Measurements from ENCODE around the gene TPD52L2. TPM values are rescaled to one million over a fixed set of nuclear protein-coding genes. Genes with fewer than 3 reads are reported as not detected.
A peak's percentile ranks its signal among the peaks of the same experiment; 100 is the strongest.

TPD52L2 gene
- polyA plus RNA-seq, 3 donors, result 137 to 167 (median 144) TPM

DNA sequence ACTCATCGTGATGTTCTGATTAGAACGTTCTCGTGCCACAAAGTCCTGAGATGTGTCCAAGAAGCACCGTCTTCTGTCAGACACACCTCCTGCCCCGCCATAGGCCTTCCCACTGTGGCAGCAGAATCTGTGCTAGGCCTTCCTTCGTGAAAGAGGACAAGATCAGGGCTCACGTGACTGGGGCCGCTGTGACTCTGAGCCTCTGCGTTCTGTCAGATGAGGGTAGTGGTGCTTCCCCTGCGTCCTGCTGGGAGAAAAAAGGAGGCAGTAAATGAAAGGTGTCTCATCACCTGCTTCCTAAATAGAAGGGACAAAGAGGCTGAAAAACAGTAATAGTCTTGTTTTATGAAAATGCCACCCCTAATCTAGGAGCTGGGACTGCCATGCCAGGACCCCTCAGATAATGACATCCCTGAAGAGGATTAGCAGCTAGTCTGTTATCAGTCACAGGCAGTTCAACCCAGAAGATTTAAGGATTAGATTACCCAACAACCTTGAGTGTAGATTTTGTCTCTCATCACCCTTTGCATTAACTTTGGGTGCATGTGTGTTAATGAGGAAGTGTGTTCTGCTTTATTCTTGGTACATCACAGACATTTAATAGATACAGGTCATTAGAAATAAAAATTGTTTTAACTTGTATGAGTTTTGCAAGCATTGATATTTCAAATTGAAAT, 34.0 kb downstream of the TPD52L2 start:
- Mint-ChIP-seq H3K4me1 (peaks cover 84% of the 10 kb centered on the region), H3K27ac (peak overlapping the region; percentile 91 to 99 (median 98))
- 47% methylated on average over 9 of the region's 10 CpGs for WGBS (ENCODE audit: insufficient coverage)

GRCh38 chr20:63900413-63900812, 35.3 kb downstream of the TPD52L2 start:
- peak overlapping the region; percentile 52 for H3K4me2 ChIP-seq (replicated peaks; ENCODE audit: extremely low read depth, low read length, poor library complexity, severe bottlenecking)
- peak overlapping the region; percentile 91 to 99 (median 97) for H3K27ac Mint-ChIP-seq
- no peaks in the 10 kb centered on the region for H3K9me3 Mint-ChIP-seq
- peak overlapping the region in 1 of 3 experiments; percentile 52 for H3K4me3 ChIP-seq (replicated peaks in 1 of 3; ENCODE audit: low read depth in 2 of 3, low read length in 3 of 3)
- no peak for TF ChIP-seq CTCF (IDR thresholded peaks at IDR 0.05)
- H3K27me3 ChIP-seq (ENCODE audit: control insufficient read depth in 2 of 2, insufficient read depth in 2 of 2, low read length in 2 of 2), result no peaks in the 10 kb centered on the region
- peak; percentile 52 to 80 (median 80) for DNase-seq
- 0% methylated on average over 1 of the region's 3 CpGs for WGBS (ENCODE audit: insufficient coverage)
- H3K9me3 ChIP-seq (replicated peaks in 1 of 2; ENCODE audit: control insufficient read depth in 1 of 2, insufficient read depth in 1 of 2, low read length in 2 of 2), result no peaks in the 10 kb centered on the region
- peaks cover 12 to 17% of the 10 kb centered on the region in 2 donors for H3K36me3 ChIP-seq (replicated peaks in 1 of 2; ENCODE audit: control insufficient read depth in 1 of 2, insufficient read depth in 2 of 2, low read length in 2 of 2)
- H3K4me1 ChIP-seq (ENCODE audit: control insufficient read depth in 1 of 2, insufficient read depth in 2 of 2, low read length in 2 of 2), result peaks cover 85 to 88% of the 10 kb centered on the region in 2 donors
- peak overlapping the region; percentile 18 for H3K9ac ChIP-seq (ENCODE audit: insufficient read depth, low read length, poor library complexity, severe bottlenecking)
- peaks cover 97% of the 10 kb centered on the region for H3K79me2 ChIP-seq (ENCODE audit: insufficient read depth, low read length)
- peaks cover 90% of the 10 kb centered on the region for H3K4me1 Mint-ChIP-seq
- intact Hi-C loops (cut with micrococcal nuclease), result loop anchor here (5.0 to 10.0 kb wide), 2 partner anchors 33 to 626 kb away; partner anchors contain the start of genes ARFGAP1 (in 1 of the 2) and TPD52L2 (in 1 of the 2)
- H3K27me3 Mint-ChIP-seq (ENCODE audit: low read depth in 3 of 3), result peaks cover 0 to 2% (median 0%) of the 10 kb centered on the region in 3 donors
- H3K27ac ChIP-seq (ENCODE audit: low read depth in 1 of 2, low read length in 2 of 2), result peak overlapping the region; percentile 72 to 81
- H3K4me3 Mint-ChIP-seq, result peak overlapping the region; percentile 51 to 80
- no peak overlapping the region for H2AFZ ChIP-seq (ENCODE audit: insufficient read depth, low read depth, low read length, poor library complexity, severe bottlenecking)
- peaks cover 33 to 49% of the 10 kb centered on the region in 2 donors for H3K36me3 Mint-ChIP-seq
- H4K20me1 ChIP-seq (ENCODE audit: insufficient read depth, low read length), result peaks cover 97% of the 10 kb centered on the region

More for the DNA sequence above, 34.0 kb downstream of the TPD52L2 start:
- Histone ChIP-seq H3K27ac (ENCODE audit: low read depth in 1 of 2, low read length in 2 of 2) (peak overlapping the region; percentile 77 to 93), H3K4me1 (ENCODE audit: control insufficient read depth in 1 of 2, insufficient read depth in 2 of 2, low read length in 2 of 2) (peaks cover 86 to 88% of the 10 kb centered on the region in 2 donors), H3K9me3 (replicated peaks in 1 of 2; ENCODE audit: control insufficient read depth in 1 of 2, insufficient read depth in 1 of 2, low read length in 2 of 2) (no peaks in the 10 kb centered on the region), H3K79me2 (ENCODE audit: insufficient read depth, low read length) (peaks cover 84% of the 10 kb centered on the region), H3K27me3 (ENCODE audit: control insufficient read depth in 2 of 2, insufficient read depth in 2 of 2, low read length in 2 of 2) (no peaks in the 10 kb centered on the region), H3K36me3 (replicated peaks in 1 of 2; ENCODE audit: control insufficient read depth in 1 of 2, insufficient read depth in 2 of 2, low read length in 2 of 2) (peaks cover 9 to 14% of the 10 kb centered on the region in 2 donors), H4K20me1 (ENCODE audit: insufficient read depth, low read length) (peaks cover 91% of the 10 kb centered on the region), H3K4me3 (replicated peaks in 1 of 3; ENCODE audit: low read depth in 2 of 3, low read length in 3 of 3) (peak overlapping the region in 1 of 3 experiments; percentile 77), H3K4me2 (replicated peaks; ENCODE audit: extremely low read depth, low read length, poor library complexity, severe bottlenecking) (peak overlapping the region; percentile 13), H3K9ac (ENCODE audit: insufficient read depth, low read length, poor library complexity, severe bottlenecking) (peak overlapping the region; percentile 19), H2AFZ (ENCODE audit: insufficient read depth, low read depth, low read length, poor library complexity, severe bottlenecking) (no peak overlapping the region)
- peaks cover 0 to 2% (median 0%) of the 10 kb centered on the region in 3 donors for H3K27me3 Mint-ChIP-seq (ENCODE audit: low read depth in 3 of 3)
- DNase-seq, result peak in 2 of 3 donors; percentile 67 to 77
- intact Hi-C loops (cut with micrococcal nuclease), result loop anchor here in 1 of 2 donors (5.0 to 10.0 kb wide), 2 partner anchors 58 to 334 kb away; partner anchors contain the start of gene UCKL1
- peak overlapping the region; percentile 20 to 48 for H3K4me3 Mint-ChIP-seq
- H3K9me3 Mint-ChIP-seq, result no peaks in the 10 kb centered on the region
- TF ChIP-seq CTCF (IDR thresholded peaks at IDR 0.05), result no peak
- H3K36me3 Mint-ChIP-seq, result peaks cover 29 to 38% of the 10 kb centered on the region in 2 donors
